ENCODE results near the gene ZYX.
"Not testable (repeated sequence)": the region's sequence is repeated elsewhere in the genome, so short reads cannot be mapped to it uniquely, and the experiment has no call there.

Gene ZYX

GRCh38 chr7:143384661-143385631 is 3.8 kb downstream of the ZYX start:
- no peak for DNase-seq

GRCh38 chr7:143385891-143386781 is 5.0 kb downstream of the ZYX start:
- DNase-seq = no peak

GRCh38 chr7:143387156-143387975 is 6.2 kb downstream of the ZYX start:
- no peak for DNase-seq

- no peak for DNase-seq
Observed at GRCh38 chr7:143388051-143388450, 6.9 kb downstream of the ZYX start.

- DNase-seq = no peak
Observed at GRCh38 chr7:143388491-143389101, 7.5 kb downstream of the ZYX start.

GRCh38 chr7:143389316-143390103 is 8.4 kb downstream of the ZYX start:
- no peak for DNase-seq

- DNase-seq = no peak
Observed at GRCh38 chr7:143390104-143390772, 9.1 kb downstream of the ZYX start.

GRCh38 chr7:143390773-143391317 is 9.7 kb downstream of the ZYX start:
- DNase-seq = no peak

GRCh38 chr7:143391462-143392404 is 10.6 kb downstream of the ZYX start:
- no peak for DNase-seq

GRCh38 chr7:143392427-143392826 is 11.3 kb downstream of the ZYX start:
- not testable (repeated sequence) for DNase-seq

GRCh38 chr7:143392875-143393266 is 11.7 kb downstream of the ZYX start:
- DNase-seq = no peak

GRCh38 chr7:143393267-143394041 is 12.3 kb downstream of the ZYX start:
- no peak for DNase-seq

GRCh38 chr7:143394068-143394467 is 12.9 kb downstream of the ZYX start:
- no peak for DNase-seq

- DNase-seq = no peak
Observed at GRCh38 chr7:143394777-143395176, 13.6 kb downstream of the ZYX start.

- no peak for DNase-seq
Observed at GRCh38 chr7:143395187-143396149, 14.3 kb downstream of the ZYX start.

- DNase-seq = no peak
Observed at GRCh38 chr7:143396182-143396581, 15.0 kb downstream of the ZYX start.

Data from activated CD4-positive, CD25-positive, alpha-beta regulatory T cell (primary cell).